GM23338 (cell line): ENCODE results near the gene ATG2A. TPM values are rescaled to one million over a fixed set of nuclear protein-coding genes. Genes with fewer than 3 reads are reported as not detected.

ENCODE experiments used
- ATAC-seq: fragments of 200-7000 bp; cut with Tn5 transposase; 3 replicates; pipeline ENCODE4 v1.9.1; 2020
- DNase-seq: peaks from one replicate; pipeline ENCODE4 v3.0.0-alpha.2; 2015; ENCODE audit warnings: low spot score
- H2AFZ ChIP-seq: fragments of 200-600 bp; sonication (generic); 2 replicates; pipeline ENCODE4 v1.8.0; 2016; ENCODE audit warnings: antibody characterized with exemption, mild to moderate bottlenecking, moderate library complexity
- H3F3A ChIP-seq: fragments of 200-600 bp; sonication (generic); replicated peaks from 2 replicates; pipeline ENCODE4 v1.8.0; 2017; ENCODE audit warnings: antibody characterized with exemption, mixed run types, low read depth
- H3K27ac ChIP-seq: fragments of 200-600 bp; sonication (generic); 2 replicates; pipeline ENCODE4 v1.6.1; 2016; ENCODE audit warnings: low read depth
- H3K27me3 ChIP-seq: fragments of 200-600 bp; sonication (generic); 2 replicates; pipeline ENCODE4 v1.8.0; 2016; ENCODE audit warnings: mild to moderate bottlenecking, mixed run types, moderate library complexity; ENCODE audit not compliant: insufficient read depth
- H3K36me3 ChIP-seq: fragments of 200-600 bp; sonication (generic); 2 replicates; pipeline ENCODE4 v1.8.0; 2016; ENCODE audit warnings: mild to moderate bottlenecking; ENCODE audit not compliant: insufficient read depth
- H3K4me1 ChIP-seq: fragments of 200-600 bp; sonication (generic); 2 replicates; pipeline ENCODE4 v1.8.0; 2016; ENCODE audit warnings: mild to moderate bottlenecking, moderate library complexity; ENCODE audit not compliant: insufficient read depth
- H3K4me2 ChIP-seq: fragments of 200-600 bp; sonication (generic); 2 replicates; pipeline ENCODE4 v1.7.1; 2017; ENCODE audit warnings: mixed run types
- H3K4me3 ChIP-seq: fragments of 200-600 bp; sonication (generic); 2 replicates; pipeline ENCODE4 v1.6.1; 2016; ENCODE audit warnings: mixed run types
- H3K79me2 ChIP-seq: fragments of 200-600 bp; sonication (generic); replicated peaks from 2 replicates; pipeline ENCODE4 v1.8.0; 2017; ENCODE audit warnings: mild to moderate bottlenecking; ENCODE audit not compliant: insufficient read depth
- H3K9me2 ChIP-seq: fragments of 200-600 bp; sonication (generic); 2 replicates; pipeline ENCODE4 v1.8.0; 2017; ENCODE audit not compliant: insufficient read depth
- H4K20me1 ChIP-seq: fragments of 200-600 bp; sonication (generic); replicated peaks from 2 replicates; pipeline ENCODE4 v1.8.0; 2017; ENCODE audit warnings: mild to moderate bottlenecking; ENCODE audit not compliant: insufficient read depth
- H3K27ac Mint-ChIP-seq: 2 replicates; pipeline ENCODE4 v1.8.0; 2020; ENCODE audit warnings: inconsistent platforms, mild to moderate bottlenecking, moderate library complexity, mixed read lengths
- H3K27me3 Mint-ChIP-seq: 3 replicates; pipeline ENCODE4 v1.8.0; 2022; ENCODE audit warnings: low read depth, mild to moderate bottlenecking, moderate library complexity, mixed read lengths, inconsistent platforms; ENCODE audit not compliant: insufficient read depth, poor library complexity
- H3K36me3 Mint-ChIP-seq: 3 replicates; pipeline ENCODE4 v1.8.0; 2021; ENCODE audit warnings: low read depth, mild to moderate bottlenecking, inconsistent platforms, moderate library complexity, mixed read lengths
- H3K4me1 Mint-ChIP-seq: 3 replicates; pipeline ENCODE4 v1.8.0; 2020; ENCODE audit warnings: mild to moderate bottlenecking, inconsistent platforms, mixed read lengths
- H3K4me3 Mint-ChIP-seq: 3 replicates; pipeline ENCODE4 v1.8.0; 2021; ENCODE audit warnings: moderate library complexity, mild to moderate bottlenecking, inconsistent platforms, mixed read lengths
- H3K9me3 Mint-ChIP-seq: 3 replicates; pipeline ENCODE4 v1.8.0; 2020; ENCODE audit warnings: moderate library complexity, mild to moderate bottlenecking, inconsistent platforms, mixed read lengths
- CREB1 ChIP-seq: fragments of 250-450 bp; sonication (Bioruptor Pico); IDR thresholded peaks from 2 replicates; pipeline ENCODE4 v1.5.0; 2020; ENCODE audit warnings: low read depth, mild to moderate bottlenecking, moderate library complexity
- EZH2 ChIP-seq: fragments of 200-600 bp; sonication (generic); IDR thresholded peaks from one replicate; pipeline ENCODE4 v1.8.0; 2017; ENCODE audit warnings: antibody characterized with exemption, mild to moderate bottlenecking, low read depth; ENCODE audit not compliant: unreplicated experiment
- EZH2phosphoT487 ChIP-seq: fragments of 200-600 bp; sonication (generic); IDR thresholded peaks from one replicate; pipeline ENCODE4 v1.8.1; 2018; ENCODE audit warnings: antibody characterized with exemption; ENCODE audit not compliant: unreplicated experiment
- JUNB ChIP-seq: IDR thresholded peaks from one replicate; pipeline ENCODE4 v1.6.1; 2016; ENCODE audit warnings: antibody characterized with exemption; ENCODE audit not compliant: unreplicated experiment
- NANOG ChIP-seq: IDR thresholded peaks from 2 replicates; pipeline ENCODE4 v1.6.1; 2016; ENCODE audit warnings: antibody characterized with exemption, borderline replicate concordance
- POLR2AphosphoS5 ChIP-seq: IDR thresholded peaks from 2 replicates; pipeline ENCODE4 v1.6.1; 2016; ENCODE audit warnings: antibody characterized with exemption, low read depth
- STAT1 ChIP-seq: IDR thresholded peaks from one replicate; pipeline ENCODE4 v1.6.1; 2016; ENCODE audit warnings: antibody characterized with exemption; ENCODE audit not compliant: unreplicated experiment
- ZNF331 ChIP-seq: fragments of 250-450 bp; sonication (Bioruptor Pico); IDR thresholded peaks from 2 replicates; pipeline ENCODE4 v1.5.0; 2020; ENCODE audit warnings: low read depth, mild to moderate bottlenecking, moderate library complexity
- polyA plus RNA-seq: library from polyadenylated mRNA; unstranded; fragments of >200 nt; fragmentation: Nextera tagmentation; extraction: Ambion mirVana; gene quantifications from 2 replicates; pipeline ENCODE4 v1.2.1, GENCODE V29; 2016
- total RNA-seq: library from RNA; depleted of rRNA; stranded (reverse); fragments of >200 nt; shearing (Covaris generic); gene quantifications from 2 replicates; pipeline ENCODE4 v1.2.3, GENCODE V29; 2014
- TF ChIP-seq, protein P1 (sequence below): IDR thresholded peaks from 2 replicates; pipeline ENCODE4 v1.6.1; 2016; ENCODE audit warnings: antibody characterized with exemption
- TF ChIP-seq, protein P2 (sequence below): IDR thresholded peaks from one replicate; pipeline ENCODE4 v1.6.1; 2018; ENCODE audit warnings: antibody characterized with exemption; ENCODE audit not compliant: unreplicated experiment

Gene ATG2A
- total and polyA plus RNA-seq, 2 experiments from 2014 or later: 8.7 to 31.7 TPM

DNA sequence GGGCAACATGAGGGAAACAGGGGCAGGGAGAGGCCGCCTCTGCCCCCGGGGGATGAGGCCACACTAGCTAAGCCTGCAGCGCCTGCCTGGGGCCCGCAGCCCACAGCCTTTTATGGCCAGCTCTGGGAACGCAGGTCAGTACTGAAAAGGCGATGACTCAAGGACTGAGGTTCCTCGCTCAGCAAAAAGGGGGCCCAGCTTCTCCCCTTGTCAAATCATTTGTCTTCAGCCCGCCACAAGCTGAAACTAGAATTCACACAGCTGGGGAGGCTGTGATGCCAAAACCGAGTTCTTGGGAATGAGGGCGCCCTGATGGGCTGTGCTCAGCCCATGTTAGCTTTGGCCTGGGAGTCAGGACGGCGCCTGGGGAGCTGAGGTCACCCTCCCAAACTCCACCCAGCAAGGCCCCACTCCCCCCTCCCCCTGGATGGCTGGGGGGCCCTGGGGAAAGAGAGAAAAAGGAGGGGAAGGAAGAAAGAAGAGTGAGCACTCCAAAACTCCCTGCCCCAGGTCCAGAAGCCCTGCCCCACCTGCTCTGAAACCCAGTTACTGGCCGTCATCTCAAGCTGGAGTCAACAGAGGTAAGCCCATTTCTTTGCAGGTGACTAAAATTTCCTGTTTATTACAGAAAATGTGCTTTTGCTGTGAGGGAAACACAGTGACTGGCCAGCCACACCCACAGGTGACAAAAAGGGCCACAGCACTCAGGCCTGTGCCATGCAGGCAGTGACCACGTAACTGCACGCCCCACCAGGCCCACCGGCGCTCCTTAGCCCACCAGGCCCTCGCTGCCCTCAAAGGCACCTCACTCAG, 52.3 kb downstream of the ATG2A start:
- Mint-ChIP-seq H3K4me1 (peaks cover 21% of the 10 kb centered on the region), H3K4me3 (no peak overlapping the region), H3K27ac (no peak overlapping the region), H3K9me3 (no peaks in the 10 kb centered on the region), H3K27me3 (peaks cover 6% of the 10 kb centered on the region), H3K36me3 (no peaks in the 10 kb centered on the region; the same call in 1 of the 3 replicates)
- Histone ChIP-seq H3K79me2 (peaks cover 20% of the 10 kb centered on the region), H4K20me1 (no peaks in the 10 kb centered on the region), H3K4me2 (no peak overlapping the region), H3K27me3 (no peaks in the 10 kb centered on the region), H3K4me3 (no peak overlapping the region), H3K36me3 (no peaks in the 10 kb centered on the region), H3K4me1 (peaks cover 23% of the 10 kb centered on the region), H3K27ac (peak overlapping the region; percentile 69), H3K9me2 (no peaks in the 10 kb centered on the region), H3F3A (0 out of 2 replicates have a peak, but pooled peaks cover 4% of the 10 kb centered on the region), H2AFZ (no peak overlapping the region)
- no peak for TF ChIP-seq CREB1
- TF ChIP-seq, protein P1, sequence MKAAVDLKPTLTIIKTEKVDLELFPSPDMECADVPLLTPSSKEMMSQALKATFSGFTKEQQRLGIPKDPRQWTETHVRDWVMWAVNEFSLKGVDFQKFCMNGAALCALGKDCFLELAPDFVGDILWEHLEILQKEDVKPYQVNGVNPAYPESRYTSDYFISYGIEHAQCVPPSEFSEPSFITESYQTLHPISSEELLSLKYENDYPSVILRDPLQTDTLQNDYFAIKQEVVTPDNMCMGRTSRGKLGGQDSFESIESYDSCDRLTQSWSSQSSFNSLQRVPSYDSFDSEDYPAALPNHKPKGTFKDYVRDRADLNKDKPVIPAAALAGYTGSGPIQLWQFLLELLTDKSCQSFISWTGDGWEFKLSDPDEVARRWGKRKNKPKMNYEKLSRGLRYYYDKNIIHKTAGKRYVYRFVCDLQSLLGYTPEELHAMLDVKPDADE: no peak
- TF ChIP-seq ZNF331 (CRISPR knock-in tag): no peak
- DNase-seq (no peak), ATAC-seq (peak; percentile 48)

DNA sequence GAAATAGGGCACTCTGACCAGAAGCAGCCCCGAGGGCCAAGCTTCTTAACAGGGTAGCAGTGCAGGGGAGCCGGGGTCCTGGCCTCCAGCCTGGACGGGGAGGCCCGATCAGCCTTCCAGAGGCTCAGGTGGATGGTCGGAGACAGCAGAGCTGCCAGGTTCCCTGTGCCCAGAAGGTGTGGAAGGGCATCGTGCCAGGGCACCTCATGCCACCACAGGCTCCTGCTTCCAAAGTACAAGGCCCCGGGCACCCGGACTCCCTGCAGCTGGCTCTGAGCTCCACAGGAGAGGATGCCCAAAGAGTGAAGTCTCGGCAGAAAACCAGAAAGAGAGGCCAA, 52.9 kb downstream of the ATG2A start:
- 0 out of 2 replicates have a peak, but pooled peaks cover 4% of the 10 kb centered on the region for H3F3A ChIP-seq
- no peak for TF ChIP-seq NANOG
- TF ChIP-seq, protein P1: no peak
- H3K27me3 ChIP-seq: no peaks in the 10 kb centered on the region
- H3K9me2 ChIP-seq: no peaks in the 10 kb centered on the region
- Mint-ChIP-seq H3K4me3 (no peak overlapping the region), H3K27ac (peak overlapping the region; percentile 86; the same call in 1 of the 2 replicates), H3K4me1 (peaks cover 21% of the 10 kb centered on the region), H3K36me3 (no peaks in the 10 kb centered on the region; the same call in 1 of the 3 replicates), H3K9me3 (no peaks in the 10 kb centered on the region), H3K27me3 (peaks cover 6% of the 10 kb centered on the region)
- H2AFZ ChIP-seq: no peak overlapping the region
- H3K4me3 ChIP-seq: no peak overlapping the region
- peak overlapping the region; percentile 69; the same call in 1 of the 2 replicates for H3K27ac ChIP-seq
- H3K36me3 ChIP-seq: no peaks in the 10 kb centered on the region
- DNase-seq (no peak), ATAC-seq (peak; percentile 16; the same call in 1 of the 3 replicates)
- H3K79me2 ChIP-seq: peaks cover 20% of the 10 kb centered on the region
- no peaks in the 10 kb centered on the region for H4K20me1 ChIP-seq
- H3K4me1 ChIP-seq: peaks cover 23% of the 10 kb centered on the region
- H3K4me2 ChIP-seq: no peak overlapping the region

DNA sequence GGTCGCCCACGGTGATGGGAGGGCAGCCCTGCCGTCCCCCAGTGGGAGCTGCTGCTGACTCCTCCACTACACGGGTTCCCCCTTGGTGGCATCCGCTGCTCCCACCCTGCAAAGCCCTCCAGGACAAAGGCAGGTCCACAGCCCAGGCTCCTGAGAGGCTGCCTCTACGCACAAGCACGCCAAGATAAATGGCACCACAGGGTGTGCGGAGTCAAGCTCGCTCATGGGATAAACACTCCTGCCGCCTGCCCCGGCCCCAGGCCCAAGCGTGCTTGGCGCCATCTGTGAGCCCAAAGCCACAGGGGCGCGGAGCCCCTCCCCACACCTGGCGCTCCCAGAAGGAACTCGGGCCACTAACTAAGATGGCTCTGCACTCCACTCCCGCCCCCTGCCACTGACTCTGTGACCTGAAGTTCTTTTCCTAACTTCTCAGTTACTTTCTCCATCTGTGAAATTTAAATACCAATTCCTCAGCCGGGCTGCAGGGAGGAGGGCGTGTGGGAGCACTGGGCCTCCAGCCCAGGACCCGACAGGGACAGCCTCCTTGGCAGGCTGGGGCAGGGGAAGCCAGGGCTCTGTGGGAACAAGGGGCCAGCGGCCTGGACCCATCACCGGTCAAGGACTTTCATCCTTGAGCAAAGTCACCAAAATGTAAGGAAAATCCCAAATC, 53.5 kb downstream of the ATG2A start:
- DNase-seq: no peak
- no peaks in the 10 kb centered on the region for H4K20me1 ChIP-seq
- H3K4me2 ChIP-seq: peak overlapping the region; percentile 38; the same call in 1 of the 2 replicates
- TF ChIP-seq STAT1 (no peak), EZH2 (no peak), JUNB (no peak), EZH2phosphoT487 (no peak), POLR2AphosphoS5 (no peak), ZNF331 (CRISPR knock-in tag) (no peak), CREB1 (no peak), NANOG (no peak)
- TF ChIP-seq, protein P2, sequence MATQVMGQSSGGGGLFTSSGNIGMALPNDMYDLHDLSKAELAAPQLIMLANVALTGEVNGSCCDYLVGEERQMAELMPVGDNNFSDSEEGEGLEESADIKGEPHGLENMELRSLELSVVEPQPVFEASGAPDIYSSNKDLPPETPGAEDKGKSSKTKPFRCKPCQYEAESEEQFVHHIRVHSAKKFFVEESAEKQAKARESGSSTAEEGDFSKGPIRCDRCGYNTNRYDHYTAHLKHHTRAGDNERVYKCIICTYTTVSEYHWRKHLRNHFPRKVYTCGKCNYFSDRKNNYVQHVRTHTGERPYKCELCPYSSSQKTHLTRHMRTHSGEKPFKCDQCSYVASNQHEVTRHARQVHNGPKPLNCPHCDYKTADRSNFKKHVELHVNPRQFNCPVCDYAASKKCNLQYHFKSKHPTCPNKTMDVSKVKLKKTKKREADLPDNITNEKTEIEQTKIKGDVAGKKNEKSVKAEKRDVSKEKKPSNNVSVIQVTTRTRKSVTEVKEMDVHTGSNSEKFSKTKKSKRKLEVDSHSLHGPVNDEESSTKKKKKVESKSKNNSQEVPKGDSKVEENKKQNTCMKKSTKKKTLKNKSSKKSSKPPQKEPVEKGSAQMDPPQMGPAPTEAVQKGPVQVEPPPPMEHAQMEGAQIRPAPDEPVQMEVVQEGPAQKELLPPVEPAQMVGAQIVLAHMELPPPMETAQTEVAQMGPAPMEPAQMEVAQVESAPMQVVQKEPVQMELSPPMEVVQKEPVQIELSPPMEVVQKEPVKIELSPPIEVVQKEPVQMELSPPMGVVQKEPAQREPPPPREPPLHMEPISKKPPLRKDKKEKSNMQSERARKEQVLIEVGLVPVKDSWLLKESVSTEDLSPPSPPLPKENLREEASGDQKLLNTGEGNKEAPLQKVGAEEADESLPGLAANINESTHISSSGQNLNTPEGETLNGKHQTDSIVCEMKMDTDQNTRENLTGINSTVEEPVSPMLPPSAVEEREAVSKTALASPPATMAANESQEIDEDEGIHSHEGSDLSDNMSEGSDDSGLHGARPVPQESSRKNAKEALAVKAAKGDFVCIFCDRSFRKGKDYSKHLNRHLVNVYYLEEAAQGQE: no peak

More for the DNA sequence above, 53.5 kb downstream of the ATG2A start:
- Histone ChIP-seq H3F3A (0 out of 2 replicates have a peak, but pooled peaks cover 4% of the 10 kb centered on the region), H3K79me2 (peaks cover 20% of the 10 kb centered on the region), H3K27ac (peak overlapping the region; percentile 69; the same call in 1 of the 2 replicates), H3K4me3 (no peak overlapping the region), H3K4me1 (peaks cover 23% of the 10 kb centered on the region), H3K36me3 (no peaks in the 10 kb centered on the region), H3K27me3 (no peaks in the 10 kb centered on the region), H2AFZ (no peak overlapping the region), H3K9me2 (no peaks in the 10 kb centered on the region)
- Mint-ChIP-seq H3K36me3 (no peaks in the 10 kb centered on the region; the same call in 1 of the 3 replicates), H3K4me3 (no peak overlapping the region), H3K9me3 (no peaks in the 10 kb centered on the region), H3K27me3 (peaks cover 6% of the 10 kb centered on the region), H3K4me1 (peaks cover 20% of the 10 kb centered on the region), H3K27ac (peak overlapping the region; percentile 86)
- peak; percentile 65 for ATAC-seq
